Fibroblast of the aortic adventitia (primary cell): ENCODE results near the gene RUNDC1. TPM values are rescaled to one million over a fixed set of nuclear protein-coding genes. Genes with fewer than 3 reads are reported as not detected.

Experiments
- DNase-seq: peaks from one replicate; pipeline ENCODE4 v3.0.0-alpha.2; 2010; ENCODE audit warnings: low read depth
- H3K4me3 ChIP-seq: 2 replicates; pipeline ENCODE4 v1.5.1; 2011; ENCODE audit warnings: low read depth, mild to moderate bottlenecking, control low read depth, low read length, moderate library complexity
- CTCF ChIP-seq: IDR thresholded peaks from 2 replicates; pipeline ENCODE4 v1.5.1; 2011; ENCODE audit warnings: mild to moderate bottlenecking, low read length, control low read depth, inconsistent platforms; ENCODE audit not compliant: insufficient read depth
- total RNA-seq: library from RNA; depleted of rRNA; stranded (reverse); fragments of >200 nt; gene quantifications from 2 replicates; pipeline ENCODE4 v1.2.3, GENCODE V29; 2012; ENCODE audit warnings: low replicate concordance

The RUNDC1 gene
- 7.7 and 12.1 TPM in 2 replicates for total RNA-seq

DNA sequence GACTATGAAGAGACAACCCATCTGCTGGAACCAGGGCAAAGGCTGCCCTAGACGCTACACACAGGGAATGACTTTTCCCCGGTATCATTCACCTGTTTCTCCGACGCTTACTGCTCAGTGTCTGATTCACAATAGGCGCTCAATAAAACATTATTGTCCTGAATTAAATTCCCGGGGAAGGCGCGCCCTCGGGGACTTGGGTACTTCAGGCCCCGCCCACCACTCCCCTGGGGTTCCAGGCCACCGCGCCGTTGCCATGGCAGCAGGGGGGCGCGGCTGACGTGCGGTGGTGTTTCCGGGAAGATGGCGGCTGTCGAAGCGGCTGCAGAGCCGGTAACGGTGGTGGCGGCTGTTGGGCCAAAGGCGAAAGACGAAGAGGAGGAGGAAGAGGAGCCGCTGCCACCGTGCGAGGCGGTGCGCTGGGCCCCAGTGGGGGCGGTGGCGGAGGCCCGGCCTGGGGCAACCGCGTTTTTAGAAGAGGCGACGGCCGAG is at the start of gene RUNDC1:
TSS of gene RUNDC1 (plus strand) at position 292 of the 492 bp plus-strand sequence. CDS start at position 304, 12 bp downstream.
- DNase-seq, result peak; percentile 71
- peak within 1 kb of the TSS; percentile 90 for H3K4me3 ChIP-seq
- TF ChIP-seq CTCF, result no peak

DNA sequence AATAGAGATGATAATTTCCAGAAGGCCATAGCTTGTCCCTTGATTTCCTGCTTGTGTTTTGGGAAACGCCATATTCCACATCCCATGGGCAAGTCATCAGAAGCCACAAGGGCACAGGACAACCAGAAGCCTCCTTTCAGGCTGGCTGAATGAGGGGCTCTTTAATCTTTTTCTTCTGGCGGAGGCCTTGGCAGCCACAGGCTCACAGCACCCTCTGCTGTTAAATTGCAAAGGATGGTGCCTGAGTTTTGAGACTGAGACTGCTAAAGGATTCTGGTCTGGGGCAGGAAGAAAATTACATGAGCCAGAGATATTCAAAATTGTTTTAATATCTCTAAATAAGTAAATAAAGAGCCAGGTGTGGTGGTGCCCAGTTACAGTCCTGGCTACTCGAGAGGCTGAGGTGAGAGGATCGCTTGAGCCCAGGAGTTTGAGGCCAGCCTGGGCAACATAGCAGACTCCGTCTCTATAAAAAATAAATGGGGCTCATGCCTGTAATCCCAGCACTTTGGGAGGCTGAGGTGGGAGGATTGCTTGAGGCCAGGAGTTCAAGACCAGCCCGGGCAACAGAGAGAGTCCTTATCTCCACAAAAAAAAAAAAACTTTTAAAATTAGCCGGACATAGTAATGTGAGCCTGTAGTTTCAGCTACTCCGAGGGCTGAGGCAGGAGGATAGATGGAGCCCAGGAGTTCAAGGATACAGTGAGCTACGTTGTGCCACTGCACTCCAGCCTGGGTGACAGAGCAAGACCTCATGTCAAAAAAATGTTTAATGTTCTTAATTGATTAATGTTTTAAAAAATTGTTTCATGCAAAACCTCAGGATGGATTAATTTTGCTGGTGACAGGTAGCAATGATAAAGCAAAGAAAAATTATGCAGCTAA is 42.4 kb upstream of the RUNDC1 start:
- H3K4me3 ChIP-seq, result no peak overlapping the region
- DNase-seq, result peak; percentile 78
- TF ChIP-seq CTCF, result peak; percentile 75

DNA sequence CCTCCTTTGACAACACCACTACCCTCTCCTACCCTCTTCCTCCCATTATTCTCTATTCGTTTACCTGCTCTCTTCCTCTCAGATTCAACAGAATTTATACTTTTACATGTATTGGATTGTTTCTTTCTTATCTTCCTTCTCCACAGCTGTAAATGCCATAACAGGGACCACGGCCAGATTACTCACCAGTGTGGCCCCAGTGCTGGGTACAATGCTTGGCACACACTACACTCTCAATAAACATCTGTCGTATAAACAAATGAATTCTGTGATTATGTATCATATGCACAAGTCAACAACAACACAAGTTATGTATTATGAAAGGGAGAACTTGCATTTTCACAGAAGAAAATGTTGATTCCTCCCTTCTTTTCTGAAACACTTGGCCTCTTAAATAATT is 36.2 kb upstream of the RUNDC1 start:
- TF ChIP-seq CTCF, result no peak
- DNase-seq, result peak; percentile 45
- no peak overlapping the region for H3K4me3 ChIP-seq

DNA sequence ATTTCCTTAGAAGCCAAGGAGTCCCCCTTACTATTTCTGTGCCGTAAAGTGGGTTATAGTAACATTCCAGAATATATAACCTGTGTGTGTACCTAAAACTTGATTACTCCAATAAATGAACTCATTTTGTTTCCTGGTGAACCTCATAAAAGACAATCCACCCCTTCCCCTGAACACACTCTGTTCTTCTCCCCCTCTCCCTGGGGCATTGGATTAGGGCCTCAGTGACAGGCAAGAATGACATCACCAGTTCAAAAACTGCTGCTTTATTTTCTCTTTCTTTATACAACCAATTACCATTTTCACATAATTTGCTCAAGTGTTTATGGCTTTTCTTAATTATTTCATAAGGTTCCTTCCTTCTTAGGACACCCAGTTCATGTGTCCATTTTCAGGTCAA is 33.6 kb upstream of the RUNDC1 start:
- no peak for DNase-seq
- H3K4me3 ChIP-seq, result no peak overlapping the region
- TF ChIP-seq CTCF, result no peak

- no peak for DNase-seq
Observed at GRCh38 chr17:42950044-42950783, 30.2 kb upstream of the RUNDC1 start.

GRCh38 chr17:42953669-42954068 is 26.7 kb upstream of the RUNDC1 start:
- TF ChIP-seq CTCF, result no peak
- H3K4me3 ChIP-seq, result no peak overlapping the region
- DNase-seq, result no peak

More at GRCh38 chr17:42950044-42950783, 30.2 kb upstream of the RUNDC1 start:
- TF ChIP-seq CTCF, result no peak
- no peak overlapping the region for H3K4me3 ChIP-seq
